OCI-LY3 (cell line): ENCODE results near the gene HSPB2.

ENCODE experiments used
- EZH2phosphoT487 ChIP-seq: fragments of 200-600 bp; shearing (Covaris generic); IDR thresholded peaks from 2 replicates; pipeline ENCODE4 v1.6.1; 2018; ENCODE audit warnings: antibody characterized with exemption, mixed run types, low read depth
- TF ChIP-seq, protein P1 (sequence below): fragments of 200-600, 300-600 bp; sonication (generic); IDR thresholded peaks from 2 replicates; pipeline ENCODE4 v1.5.1; 2014; ENCODE audit warnings: antibody characterized with exemption, low read length, low read depth

GRCh38 chr11:111913031-111913861, 712 bp downstream of the HSPB2 start:
- TF ChIP-seq, protein P1, sequence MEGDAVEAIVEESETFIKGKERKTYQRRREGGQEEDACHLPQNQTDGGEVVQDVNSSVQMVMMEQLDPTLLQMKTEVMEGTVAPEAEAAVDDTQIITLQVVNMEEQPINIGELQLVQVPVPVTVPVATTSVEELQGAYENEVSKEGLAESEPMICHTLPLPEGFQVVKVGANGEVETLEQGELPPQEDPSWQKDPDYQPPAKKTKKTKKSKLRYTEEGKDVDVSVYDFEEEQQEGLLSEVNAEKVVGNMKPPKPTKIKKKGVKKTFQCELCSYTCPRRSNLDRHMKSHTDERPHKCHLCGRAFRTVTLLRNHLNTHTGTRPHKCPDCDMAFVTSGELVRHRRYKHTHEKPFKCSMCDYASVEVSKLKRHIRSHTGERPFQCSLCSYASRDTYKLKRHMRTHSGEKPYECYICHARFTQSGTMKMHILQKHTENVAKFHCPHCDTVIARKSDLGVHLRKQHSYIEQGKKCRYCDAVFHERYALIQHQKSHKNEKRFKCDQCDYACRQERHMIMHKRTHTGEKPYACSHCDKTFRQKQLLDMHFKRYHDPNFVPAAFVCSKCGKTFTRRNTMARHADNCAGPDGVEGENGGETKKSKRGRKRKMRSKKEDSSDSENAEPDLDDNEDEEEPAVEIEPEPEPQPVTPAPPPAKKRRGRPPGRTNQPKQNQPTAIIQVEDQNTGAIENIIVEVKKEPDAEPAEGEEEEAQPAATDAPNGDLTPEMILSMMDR: no peak
- TF ChIP-seq EZH2phosphoT487: no peak
